Stimulated activated CD8-positive, alpha-beta memory T cell treated with anti-CD3 and anti-CD28 coated beads, Interleukin-12 subunit alpha, Interleukin-12 subunit beta, amount 100 ng/mL, for 4 hours (primary cell): Measurements from ENCODE around the gene ELN.
"Not testable (repeated sequence)": the region's sequence is repeated elsewhere in the genome, so short reads cannot be mapped to it uniquely, and the experiment has no call there.

ENCODE experiments used
- DNase-seq: peaks from one replicate; pipeline ENCODE4 v3.0.0-alpha.2; 2020; ENCODE audit warnings: low read depth

The ELN gene

GRCh38 chr7:74027683-74028320 is at the start of gene ELN:
ELN (plus strand) TSS chr7:74028173; CDS start chr7:74028188, 15 bp downstream.
- DNase-seq, result no peak

- no peak for DNase-seq
These were observed 49.1 kb upstream of the ELN start for GRCh38 chr7:73978661-73979563.

- not testable (repeated sequence) for DNase-seq
These were observed 48.3 kb upstream of the ELN start for GRCh38 chr7:73979656-73980055.

GRCh38 chr7:73980206-73980605 is 47.8 kb upstream of the ELN start:
- no peak for DNase-seq

- DNase-seq, result no peak
These were observed 46.0 kb upstream of the ELN start for GRCh38 chr7:73981933-73982332.

- no peak for DNase-seq
These were observed 44.4 kb upstream of the ELN start for GRCh38 chr7:73983437-73984164.

- no peak for DNase-seq
These were observed 43.3 kb upstream of the ELN start for GRCh38 chr7:73984481-73985205.

- DNase-seq, result no peak
These were observed 42.2 kb upstream of the ELN start for GRCh38 chr7:73985737-73986141.

GRCh38 chr7:73986158-73986631 is 41.8 kb upstream of the ELN start:
- DNase-seq, result no peak

GRCh38 chr7:73987298-73987697 is 40.7 kb upstream of the ELN start:
- no peak for DNase-seq

- DNase-seq, result no peak
These were observed 39.8 kb upstream of the ELN start for GRCh38 chr7:73988197-73988596.

- no peak for DNase-seq
These were observed 36.4 kb upstream of the ELN start for GRCh38 chr7:73991522-73992100.

GRCh38 chr7:73992101-73992562 is 35.8 kb upstream of the ELN start:
- no peak for DNase-seq

- DNase-seq, result no peak
These were observed 34.0 kb upstream of the ELN start for GRCh38 chr7:73994023-73994422.

- no peak for DNase-seq
These were observed 33.2 kb upstream of the ELN start for GRCh38 chr7:73994761-73995160.

GRCh38 chr7:73995330-73995729 is 32.6 kb upstream of the ELN start:
- no peak for DNase-seq

GRCh38 chr7:73995821-73996511 is 32.0 kb upstream of the ELN start:
- no peak for DNase-seq

GRCh38 chr7:73997056-73997455 is 30.9 kb upstream of the ELN start:
- DNase-seq, result no peak

GRCh38 chr7:73999664-74000435 is 28.1 kb upstream of the ELN start:
- DNase-seq, result no peak
